Skeletal muscle cell (primary cell): ENCODE results near the gene VAC14.

Experiments used
- DNase-seq: peaks from one replicate; pipeline ENCODE4 v3.0.0-alpha.2; 2010; ENCODE audit warnings: low read depth
- H3K4me3 ChIP-seq: 2 replicates; pipeline ENCODE4 v1.5.1; 2011; ENCODE audit warnings: low read depth, mild to moderate bottlenecking, control low read depth, low read length, moderate library complexity

The VAC14 gene

GRCh38 chr16:70700101-70701020 lies 100.6 kb downstream of the VAC14 start:
- DNase-seq: no peak
- H3K4me3 ChIP-seq: no peak overlapping the region

GRCh38 chr16:70699696-70700095 lies 101.3 kb downstream of the VAC14 start:
- DNase-seq: no peak
- H3K4me3 ChIP-seq: no peak overlapping the region

GRCh38 chr16:70698901-70699300 lies 102.1 kb downstream of the VAC14 start:
- no peak overlapping the region for H3K4me3 ChIP-seq
- DNase-seq: no peak

GRCh38 chr16:70697594-70698170 lies 103.3 kb downstream of the VAC14 start:
- no peak for DNase-seq
- H3K4me3 ChIP-seq: no peak overlapping the region

GRCh38 chr16:70696952-70697593 lies 103.9 kb downstream of the VAC14 start:
- H3K4me3 ChIP-seq: no peak overlapping the region
- no peak for DNase-seq

GRCh38 chr16:70696355-70696754 lies 104.6 kb downstream of the VAC14 start:
- no peak overlapping the region for H3K4me3 ChIP-seq
- no peak for DNase-seq

- no peak overlapping the region for H3K4me3 ChIP-seq
- DNase-seq: no peak
Observed at GRCh38 chr16:70695331-70696070, 105.5 kb downstream of the VAC14 start.

GRCh38 chr16:70694868-70695218 lies 106.1 kb downstream of the VAC14 start:
- no peak for DNase-seq
- no peak overlapping the region for H3K4me3 ChIP-seq

- H3K4me3 ChIP-seq: no peak overlapping the region
- no peak for DNase-seq
Observed at GRCh38 chr16:70694088-70694867, 106.7 kb downstream of the VAC14 start.

GRCh38 chr16:70692873-70693671 lies 107.9 kb downstream of the VAC14 start:
- no peak for DNase-seq
- H3K4me3 ChIP-seq: no peak overlapping the region

GRCh38 chr16:70692130-70692872 lies 108.7 kb downstream of the VAC14 start:
- H3K4me3 ChIP-seq: no peak overlapping the region
- DNase-seq: no peak

- H3K4me3 ChIP-seq: no peak overlapping the region
- peak; percentile 81 for DNase-seq
Observed at GRCh38 chr16:70691223-70692129, 109.5 kb downstream of the VAC14 start.

- DNase-seq: no peak
- no peak overlapping the region for H3K4me3 ChIP-seq
Observed at GRCh38 chr16:70689970-70690891, 110.7 kb downstream of the VAC14 start.

GRCh38 chr16:70689035-70689969 lies 111.7 kb downstream of the VAC14 start:
- DNase-seq: no peak
- no peak overlapping the region for H3K4me3 ChIP-seq

GRCh38 chr16:70688246-70688742 lies 112.7 kb downstream of the VAC14 start:
- no peak overlapping the region for H3K4me3 ChIP-seq
- DNase-seq: no peak
